Activated CD8-positive, alpha-beta memory T cell treated with anti-CD3 and anti-CD28 coated beads for 48 hours (primary cell): Measurements from ENCODE around the gene GPN2.

Experiments
- DNase-seq, 3 experiments: peaks; one replicate each; pipeline ENCODE4 v3.0.0-alpha.2; 2020; ENCODE audit warnings: low read depth in 2 of 3, low spot score in 2 of 3

GPN2 gene

GRCh38 chr1:26889551-26890466 lies at the start of gene GPN2:
Gene GPN2 (minus strand): TSS chr1:26890283. CDS start chr1:26890096, 187 bp downstream.
- peak; percentile 44 to 63 (median 58) for DNase-seq

GRCh38 chr1:26938659-26939025 lies 48.6 kb upstream of the GPN2 start:
- no peak for DNase-seq

GRCh38 chr1:26938004-26938658 lies 48.0 kb upstream of the GPN2 start:
- no peak for DNase-seq

GRCh38 chr1:26936823-26937222 lies 46.7 kb upstream of the GPN2 start:
- DNase-seq = no peak

- no peak for DNase-seq
These were observed 42.4 kb upstream of the GPN2 start for GRCh38 chr1:26932531-26932930.

- DNase-seq = no peak
These were observed 33.6 kb upstream of the GPN2 start for GRCh38 chr1:26923711-26924110.

- DNase-seq = no peak
These were observed 32.8 kb upstream of the GPN2 start for GRCh38 chr1:26922901-26923300.

GRCh38 chr1:26922431-26922729 lies 32.3 kb upstream of the GPN2 start:
- DNase-seq = no peak

- DNase-seq = peak; percentile 70 to 94 (median 89)
These were observed 31.7 kb upstream of the GPN2 start, which contains the start of gene NUDC for GRCh38 chr1:26921540-26922430. Gene NUDC (plus strand): TSS chr1:26921743. CDS start chr1:26921849, 106 bp downstream.

- no peak for DNase-seq
These were observed 31.1 kb upstream of the GPN2 start for GRCh38 chr1:26921126-26921539.

- DNase-seq = no peak
These were observed 25.2 kb upstream of the GPN2 start for GRCh38 chr1:26915204-26915842.

GRCh38 chr1:26913754-26914619 lies 23.9 kb upstream of the GPN2 start, which contains the start of gene NR0B2:
Gene NR0B2 (minus strand): TSS chr1:26913975. CDS start chr1:26913940, 35 bp downstream.
- no peak for DNase-seq

GRCh38 chr1:26913389-26913753 lies 23.3 kb upstream of the GPN2 start:
- DNase-seq = no peak

GRCh38 chr1:26912147-26912490 lies 22.0 kb upstream of the GPN2 start:
- DNase-seq = no peak

GRCh38 chr1:26911399-26912146 lies 21.5 kb upstream of the GPN2 start:
- DNase-seq = no peak

- no peak for DNase-seq
These were observed 20.5 kb upstream of the GPN2 start for GRCh38 chr1:26910343-26911160.

- DNase-seq = no peak
These were observed 19.9 kb upstream of the GPN2 start for GRCh38 chr1:26909951-26910342.

GRCh38 chr1:26907071-26907917 lies 17.2 kb upstream of the GPN2 start:
- no peak for DNase-seq
